Pancreas (tissue), 10 donors: Measurements from ENCODE around the gene MOB3A. TPM values are rescaled to one million over a fixed set of nuclear protein-coding genes. Genes with fewer than 3 reads are reported as not detected.
"Not testable (repeated sequence)": the region's sequence is repeated elsewhere in the genome, so short reads cannot be mapped to it uniquely, and the experiment has no call there.

Experiments
- ATAC-seq, 4 donors: fragments of 200-7000 bp; cut with Tn5 transposase; one replicate each; pipeline versions ENCODE4 v1.8.0 to v1.9.1; 2020; ENCODE audit warnings: mild to moderate bottlenecking in 4 of 4, moderate library complexity in 4 of 4
- DNase-seq, 6 donors: peaks; one replicate each; pipeline ENCODE4 v3.0.0-alpha.2; 2020
- FAIRE-seq: peaks from 2 replicates; lab custom pipeline; 2012; peaks lifted over from hg19 to GRCh38; lab: Jason Lieb, UNC
- H3K27ac ChIP-seq, 4 donors: fragments of 200-600 bp; sonication (generic); 1 replicate in 3 of 4; 2 replicates in 1 of 4; pipeline versions ENCODE4 v1.5.0 to v1.8.0; 2020
- H3K27me3 ChIP-seq, 4 donors: fragments of 200-600 bp; one replicate each; pipeline ENCODE4 v1.8.0; 2021
- H3K36me3 ChIP-seq, 3 donors: fragments of 200-600 bp; sonication (generic) in 1 of 3; one replicate each; pipeline versions ENCODE4 v1.5.0 to v1.8.0; 2020 to 2021
- H3K4me1 ChIP-seq, 3 donors: fragments of 200-600 bp; one replicate each; pipeline ENCODE4 v1.8.0; 2021
- H3K4me3 ChIP-seq, 4 donors: fragments of 200-600 bp; sonication (generic) in 2 of 4; one replicate each; pipeline versions ENCODE4 v1.5.0 to v1.8.0; 2020 to 2021
- H3K9me3 ChIP-seq, 4 donors: fragments of 200-600 bp; one replicate each; pipeline ENCODE4 v1.8.0; 2021
- CTCF ChIP-seq, 4 donors: fragments of 200-600 bp; sonication (generic) in 3 of 4; IDR thresholded peaks; one replicate each; pipeline versions ENCODE4 v1.5.0 to v1.8.0; 2021; ENCODE audit warnings: antibody characterized with exemption in 4 of 4
- WGBS, 2 donors: extraction: QIAGEN DNeasy Blood & Tissue Kit; methylation state at CpG; one replicate each; pipeline ENCODE4 v1.1.7; 2013; 5-methylcytosine and 5-hydroxymethylcytosine counted together
- intact Hi-C, 3 donors: fragments of 100-400 bp; cut with DNase I; formaldehyde crosslinking; loops; one replicate each; pipeline versions ENCODE4 v1.11.1 to v1.14.2; 2022
- polyA plus RNA-seq, 2 donors: library from polyadenylated mRNA; stranded (reverse); fragments of 200-250 nt; gene quantifications; one replicate each; pipeline ENCODE4 v1.2.3, GENCODE V29; 2013
- total RNA-seq, 6 donors: library from RNA; stranded (reverse); fragmentation: NEBNext Ultra II Directional in 4 of 6; extraction: Animal tissue kit (Norgen Biotek cat#: 25700) in 4 of 6; gene quantifications; one replicate each; pipeline versions ENCODE4 v1.2.1 to v1.2.4, GENCODE V29; 2021 to 2023
- donor health status: healthy with polysubstance abuse.
- donor health status: DM: no; HTN: no; CAD: no; lungs with moderate emphysema.
- donor health status: DM: no; HTN: no; CAD: no.
- donor health status: control.
- donor health status: control.
- donor health status: Bipolar disorder and iron deficiency.
- donor health status: DM: yes; HTN: yes; CAD: no.
- donor health status: DM: no; HTN: no; CAD: no.
- donor health status: DM: no; HTN: no; CAD: no.
- donor health status: DM: yes; HTN: yes; CAD: no.

MOB3A gene
- total and polyA plus RNA-seq, 8 donors, result 9.2 to 26.0 (median 16.6) TPM

GRCh38 chr19:2097203-2097885 lies 1.2 kb upstream of the MOB3A start:
- 7 to 10% methylated on average over 29 to 30 of the region's 30 CpGs for WGBS, 2 donors
- H3K9me3 ChIP-seq, result no peaks in the 10 kb centered on the region
- TF ChIP-seq CTCF (IDR thresholded peaks at IDR 0.05), result no peak
- intact Hi-C loops, result no loop called here
- DNase-seq (peak in 5 of 6 donors; percentile 67 to 91 (median 81)), ATAC-seq (peak; percentile 17 to 49 (median 34)), FAIRE-seq (no peak)
- peaks cover 0 to 24% (median 14%) of the 10 kb centered on the region in 3 donors for H3K36me3 ChIP-seq
- H3K4me1 ChIP-seq, result peaks cover 0 to 16% (median 7%) of the 10 kb centered on the region in 3 donors
- H3K27ac ChIP-seq, result peak overlapping the region; percentile 76 to 86 (median 80)
- no peaks in the 10 kb centered on the region for H3K27me3 ChIP-seq
- peak overlapping the region in 3 of 4 donors; percentile 10 to 47 (median 34) for H3K4me3 ChIP-seq

GRCh38 chr19:2096480-2097202 lies 515 bp upstream of the MOB3A start, which contains the start of gene IZUMO4:
Gene IZUMO4 (plus strand): TSS chr19:2096915. CDS start chr19:2096946, 31 bp downstream.
- TF ChIP-seq CTCF (IDR thresholded peaks at IDR 0.05), result peak in 3 of 4 donors; percentile 7 to 22 (median 10)
- no peak for FAIRE-seq
- H3K4me1 ChIP-seq, result peaks cover 0 to 16% (median 7%) of the 10 kb centered on the region in 3 donors

GRCh38 chr19:2091926-2092525 lies 4.1 kb downstream of the MOB3A start:
- FAIRE-seq, DNase-seq, H3K27me3 ChIP-seq, H3K4me3 ChIP-seq, H3K36me3 ChIP-seq, H3K9me3 ChIP-seq, ATAC-seq, intact Hi-C loops: not testable (repeated sequence)
- 96 to 98% methylated on average over 13 of the region's 13 CpGs for WGBS, 2 donors
- Histone ChIP-seq H3K4me1 (peaks cover 0 to 13% (median 0%) of the 10 kb centered on the region in 3 donors), H3K27ac (peak overlapping the region in 2 of 4 donors; percentile 28 to 54)

More at GRCh38 chr19:2096480-2097202, 515 bp upstream of the MOB3A start, which contains the start of gene IZUMO4:
- no peaks in the 10 kb centered on the region for H3K27me3 ChIP-seq
- peak within 1 kb of the TSS; percentile 69 to 86 (median 74) for H3K4me3 ChIP-seq
- DNase-seq (peak; percentile 98 to 100 (median 100)), ATAC-seq (peak; percentile 83 to 91 (median 88))
- H3K27ac ChIP-seq, result peak within 1 kb of the TSS; percentile 88 to 97 (median 92)
- intact Hi-C loops, result no loop called here
- H3K9me3 ChIP-seq, result no peaks in the 10 kb centered on the region
- 0% methylated on average over 50 to 70 of the region's 70 CpGs for WGBS, 2 donors
- peaks cover 0 to 17% (median 14%) of the 10 kb centered on the region in 3 donors for H3K36me3 ChIP-seq

GRCh38 chr19:2089727-2090053 lies 6.4 kb downstream of the MOB3A start:
- Histone ChIP-seq H3K27ac (peak overlapping the region in 2 of 4 donors; percentile 5 to 33), H3K4me3 (no peak overlapping the region), H3K36me3 (no peaks in the 10 kb centered on the region), H3K27me3 (no peaks in the 10 kb centered on the region), H3K4me1 (peaks cover 0 to 10% (median 0%) of the 10 kb centered on the region in 3 donors), H3K9me3 (no peaks in the 10 kb centered on the region)
- 72 to 81% methylated on average over 2 of the region's 2 CpGs for WGBS, 2 donors
- intact Hi-C loops, result no loop called here
- ATAC-seq, result no peak
- FAIRE-seq, result no peak
- no peak for TF ChIP-seq CTCF (IDR thresholded peaks at IDR 0.05)
- no peak for DNase-seq
